Effector memory CD4-positive, alpha-beta T cell (primary cell): ENCODE results near the gene PLXNA4.

Experiments
- DNase-seq, 3 donors: peaks; one replicate each; pipeline ENCODE4 v3.0.0-alpha.2; 2020
- H3K27ac ChIP-seq: 2 replicates; pipeline ENCODE4 v1.7.0; 2013; ENCODE audit warnings: mild to moderate bottlenecking, low read length, moderate library complexity; ENCODE audit not compliant: insufficient read depth, poor library complexity, severe bottlenecking
- H3K27me3 ChIP-seq: replicated peaks from 2 replicates; pipeline ENCODE4 v1.7.0; 2013; ENCODE audit warnings: mild to moderate bottlenecking, low read length; ENCODE audit not compliant: insufficient read depth, control insufficient read depth, poor library complexity, severe bottlenecking
- H3K36me3 ChIP-seq: 2 replicates; pipeline ENCODE4 v1.7.0; 2013; ENCODE audit warnings: mild to moderate bottlenecking, low read length, moderate library complexity; ENCODE audit not compliant: control insufficient read depth, insufficient read depth
- H3K4me1 ChIP-seq: 2 replicates; pipeline ENCODE4 v1.7.0; 2013; ENCODE audit warnings: low read length, mild to moderate bottlenecking; ENCODE audit not compliant: control insufficient read depth, insufficient read depth, poor library complexity, severe bottlenecking
- H3K4me3 ChIP-seq: 2 replicates; pipeline ENCODE4 v1.7.0; 2013; ENCODE audit warnings: low read length, low read depth, mild to moderate bottlenecking; ENCODE audit not compliant: insufficient read depth, poor library complexity, severe bottlenecking
- H3K9me3 ChIP-seq: 2 replicates; pipeline ENCODE4 v1.7.0; 2013; ENCODE audit warnings: mild to moderate bottlenecking, low read length, moderate library complexity; ENCODE audit not compliant: control insufficient read depth

Gene PLXNA4

GRCh38 chr7:132137681-132138080 is 438.6 kb downstream of the PLXNA4 start:
- Histone ChIP-seq H3K36me3 (no peaks in the 10 kb centered on the region), H3K27ac (no peak overlapping the region), H3K27me3 (peaks cover 2% of the 10 kb centered on the region), H3K9me3 (no peaks in the 10 kb centered on the region), H3K4me1 (no peaks in the 10 kb centered on the region), H3K4me3 (no peak overlapping the region)
- DNase-seq = no peak

GRCh38 chr7:132135746-132136385 is 440.4 kb downstream of the PLXNA4 start:
- Histone ChIP-seq H3K4me1 (no peaks in the 10 kb centered on the region), H3K36me3 (no peaks in the 10 kb centered on the region), H3K4me3 (no peak overlapping the region), H3K9me3 (no peaks in the 10 kb centered on the region), H3K27ac (no peak overlapping the region), H3K27me3 (peaks cover 2% of the 10 kb centered on the region)
- DNase-seq = no peak

GRCh38 chr7:132134814-132135445 is 441.3 kb downstream of the PLXNA4 start:
- no peak for DNase-seq
- Histone ChIP-seq H3K9me3 (no peaks in the 10 kb centered on the region), H3K36me3 (no peaks in the 10 kb centered on the region), H3K4me3 (no peak overlapping the region), H3K27ac (no peak overlapping the region), H3K27me3 (peaks cover 2% of the 10 kb centered on the region), H3K4me1 (no peaks in the 10 kb centered on the region)

GRCh38 chr7:132133501-132133900 is 442.8 kb downstream of the PLXNA4 start:
- peaks cover 2% of the 10 kb centered on the region for H3K27me3 ChIP-seq
- no peak overlapping the region for H3K27ac ChIP-seq
- no peak overlapping the region for H3K4me3 ChIP-seq
- no peaks in the 10 kb centered on the region for H3K4me1 ChIP-seq
- DNase-seq = no peak
- no peaks in the 10 kb centered on the region for H3K36me3 ChIP-seq
- no peaks in the 10 kb centered on the region for H3K9me3 ChIP-seq

- Histone ChIP-seq H3K27ac (no peak overlapping the region), H3K27me3 (no peaks in the 10 kb centered on the region), H3K4me1 (no peaks in the 10 kb centered on the region), H3K36me3 (no peaks in the 10 kb centered on the region), H3K9me3 (no peaks in the 10 kb centered on the region), H3K4me3 (no peak overlapping the region)
- no peak for DNase-seq
Measured at GRCh38 chr7:132131196-132131595, 445.1 kb downstream of the PLXNA4 start.

- H3K27me3 ChIP-seq = no peaks in the 10 kb centered on the region
- H3K27ac ChIP-seq = no peak overlapping the region
- no peak overlapping the region for H3K4me3 ChIP-seq
- no peak for DNase-seq
- no peaks in the 10 kb centered on the region for H3K4me1 ChIP-seq
- H3K9me3 ChIP-seq = no peaks in the 10 kb centered on the region
- no peaks in the 10 kb centered on the region for H3K36me3 ChIP-seq
Measured at GRCh38 chr7:132130497-132130896, 445.8 kb downstream of the PLXNA4 start.

GRCh38 chr7:132125872-132126595 is 450.2 kb downstream of the PLXNA4 start:
- Histone ChIP-seq H3K36me3 (no peaks in the 10 kb centered on the region), H3K27me3 (no peaks in the 10 kb centered on the region), H3K4me1 (no peaks in the 10 kb centered on the region), H3K4me3 (no peak overlapping the region), H3K9me3 (no peaks in the 10 kb centered on the region), H3K27ac (no peak overlapping the region)
- DNase-seq = no peak

- Histone ChIP-seq H3K4me3 (no peak overlapping the region), H3K27me3 (no peaks in the 10 kb centered on the region), H3K9me3 (no peaks in the 10 kb centered on the region), H3K4me1 (no peaks in the 10 kb centered on the region), H3K36me3 (no peaks in the 10 kb centered on the region), H3K27ac (no peak overlapping the region)
- no peak for DNase-seq
Measured at GRCh38 chr7:132125096-132125495, 451.2 kb downstream of the PLXNA4 start.

GRCh38 chr7:132124575-132124974 is 451.7 kb downstream of the PLXNA4 start:
- Histone ChIP-seq H3K4me3 (no peak overlapping the region), H3K27me3 (no peaks in the 10 kb centered on the region), H3K36me3 (no peaks in the 10 kb centered on the region), H3K4me1 (no peaks in the 10 kb centered on the region), H3K9me3 (no peaks in the 10 kb centered on the region), H3K27ac (no peak overlapping the region)
- DNase-seq = no peak

GRCh38 chr7:132123773-132124172 is 452.5 kb downstream of the PLXNA4 start:
- Histone ChIP-seq H3K27me3 (no peaks in the 10 kb centered on the region), H3K36me3 (no peaks in the 10 kb centered on the region), H3K4me3 (no peak overlapping the region), H3K9me3 (no peaks in the 10 kb centered on the region), H3K4me1 (no peaks in the 10 kb centered on the region), H3K27ac (no peak overlapping the region)
- DNase-seq = no peak
